HG02571 (cell line): ENCODE data around the gene CDKN2B.
"Not testable (repeated sequence)": the region's sequence is repeated elsewhere in the genome, so short reads cannot be mapped to it uniquely, and the experiment has no call there.

Source experiments
- ATAC-seq: cut with Tn5 transposase; IDR thresholded peaks from one replicate; pipeline ENCODE4 v1.9.1; 2021; ENCODE audit warnings: mild to moderate bottlenecking, moderate library complexity; ENCODE audit not compliant: unreplicated experiment

Gene CDKN2B

DNA sequence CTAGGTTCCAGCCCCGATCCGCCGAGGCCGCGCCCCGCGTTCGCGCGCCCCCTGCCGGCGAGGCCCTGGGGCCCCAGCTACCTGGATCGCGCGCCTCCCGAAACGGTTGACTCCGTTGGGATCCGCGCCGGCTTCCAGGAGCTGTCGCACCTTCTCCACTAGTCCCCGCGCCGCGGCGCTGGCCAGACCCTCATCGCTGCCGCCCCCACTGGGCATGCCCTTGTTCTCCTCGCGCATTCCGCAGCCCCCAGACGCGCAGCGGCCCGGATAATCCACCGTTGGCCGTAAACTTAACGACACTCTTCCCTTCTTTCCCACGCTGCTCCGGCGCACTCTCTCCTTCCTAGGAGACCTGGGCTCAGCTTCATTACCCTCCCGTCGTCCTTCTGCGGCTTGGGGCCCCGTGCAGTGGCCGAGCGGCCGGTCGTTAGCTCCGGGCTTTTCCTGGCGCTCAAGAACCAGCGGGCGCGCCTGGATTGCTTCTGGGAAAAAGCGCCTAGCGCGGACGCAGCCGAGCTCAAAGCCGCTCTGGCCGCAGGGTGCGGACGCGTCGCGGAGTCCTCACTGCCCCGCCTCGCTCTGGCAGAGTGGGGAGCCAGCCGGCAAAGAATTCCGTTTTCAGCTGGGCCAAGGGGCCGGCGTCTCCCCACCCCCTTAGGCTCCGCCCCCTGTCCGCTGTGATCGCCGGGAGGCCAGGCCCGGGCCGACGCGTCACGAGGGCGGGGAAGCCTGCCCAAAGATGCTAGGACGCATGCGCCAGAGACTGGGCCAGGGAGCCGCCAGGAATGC, at the start of gene CDKN2B:
Gene CDKN2B (minus strand): TSS at position 589 of the 789 bp plus-strand sequence. CDS start 352 bp downstream, at position 237.
- ATAC-seq, result peak; percentile 96

GRCh38 chr9:22057972-22058371, 48.9 kb upstream of the CDKN2B start:
- not testable (repeated sequence) for ATAC-seq

DNA sequence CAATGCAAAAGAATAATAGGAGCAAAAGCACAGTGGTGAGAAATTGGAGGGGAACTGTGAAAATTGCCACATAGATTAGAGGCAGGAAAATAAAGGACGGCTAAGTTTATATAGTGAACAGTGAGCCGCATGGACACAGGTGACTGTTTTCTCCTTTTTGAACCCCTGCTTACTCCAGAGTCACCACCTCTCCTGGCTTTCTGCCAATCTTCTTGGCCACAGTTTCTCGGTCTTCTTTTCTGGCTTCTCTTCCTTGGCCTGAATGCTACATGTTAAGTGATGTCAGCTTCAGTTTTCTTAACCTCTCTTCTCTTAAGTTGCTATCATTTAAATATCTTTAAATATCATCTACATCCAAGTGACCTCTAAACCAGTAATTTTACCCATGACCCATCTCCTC, 47.3 kb upstream of the CDKN2B start:
- ATAC-seq, result no peak

- ATAC-seq, result no peak
Measured at GRCh38 chr9:22055090-22055489, 46.0 kb upstream of the CDKN2B start.

GRCh38 chr9:22054529-22054928, 45.4 kb upstream of the CDKN2B start:
- ATAC-seq, result no peak

DNA sequence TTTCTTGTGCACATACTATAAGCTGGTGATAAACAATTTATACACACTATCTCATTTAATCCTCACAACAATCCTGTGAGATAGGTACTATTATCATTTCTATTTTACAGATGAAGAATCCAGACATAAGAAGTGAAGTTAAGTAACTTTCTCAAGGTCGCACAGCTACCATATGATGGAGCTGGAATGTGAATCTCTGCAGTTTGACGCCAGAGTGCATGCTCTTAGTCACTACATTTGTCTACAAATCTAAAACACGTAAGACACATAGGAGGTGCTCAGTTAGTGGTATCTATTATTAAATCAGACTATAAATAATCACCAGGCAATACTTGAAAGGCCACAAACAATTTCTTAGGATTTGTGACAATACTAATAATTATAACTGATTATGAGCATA, 45.0 kb upstream of the CDKN2B start:
- no peak for ATAC-seq

- ATAC-seq, result no peak
Measured at GRCh38 chr9:22053178-22053577, 44.1 kb upstream of the CDKN2B start.

DNA sequence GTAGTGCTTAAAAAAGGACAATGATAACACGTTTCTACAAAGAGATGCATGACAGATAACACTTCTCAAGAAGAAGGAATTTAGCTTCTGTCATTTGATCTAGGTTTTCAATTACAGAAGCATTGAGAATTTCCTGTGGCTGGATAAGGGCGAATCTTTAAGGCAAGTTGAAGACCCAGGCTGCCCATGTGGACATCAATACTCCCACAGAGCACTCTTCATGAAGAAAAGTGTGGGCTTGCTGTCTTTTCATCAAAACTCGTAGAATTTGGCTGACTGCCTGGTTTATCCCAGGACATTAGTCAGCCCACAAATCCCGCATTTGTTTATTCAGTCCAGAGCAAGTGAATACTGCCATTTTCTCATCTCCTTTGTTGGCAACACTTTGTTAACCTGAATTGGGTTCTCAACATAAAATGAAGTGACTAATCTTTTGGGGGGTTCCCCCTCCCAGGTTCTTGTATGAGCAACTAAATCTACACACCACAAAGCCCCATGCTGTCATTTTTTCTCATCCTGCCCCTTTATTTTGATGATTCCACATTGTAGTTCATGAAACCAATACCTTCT, 43.4 kb upstream of the CDKN2B start:
- no peak for ATAC-seq

DNA sequence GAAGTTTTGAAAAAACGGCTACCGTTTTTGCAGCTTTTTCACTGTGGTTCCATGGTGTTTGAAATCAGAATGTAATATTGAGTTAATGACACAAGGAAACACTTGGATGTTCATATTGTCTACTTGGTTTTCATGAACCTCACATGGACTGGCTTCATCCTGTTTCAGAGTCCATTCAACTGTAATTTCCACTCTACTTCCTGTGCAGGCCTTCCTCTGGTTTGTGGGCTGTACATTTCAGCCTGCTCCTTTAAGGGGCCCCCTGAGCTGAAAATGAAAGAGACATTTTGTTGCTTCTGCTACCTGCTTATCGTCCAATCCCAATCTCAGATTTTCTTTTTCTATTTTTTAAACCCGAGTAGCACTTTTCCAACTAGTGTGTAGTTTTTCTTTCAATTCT, 41.8 kb upstream of the CDKN2B start:
- no peak for ATAC-seq

- no peak for ATAC-seq
Measured at GRCh38 chr9:22049411-22049810, 40.3 kb upstream of the CDKN2B start.

GRCh38 chr9:22047596-22047995, 38.5 kb upstream of the CDKN2B start:
- ATAC-seq, result no peak

DNA sequence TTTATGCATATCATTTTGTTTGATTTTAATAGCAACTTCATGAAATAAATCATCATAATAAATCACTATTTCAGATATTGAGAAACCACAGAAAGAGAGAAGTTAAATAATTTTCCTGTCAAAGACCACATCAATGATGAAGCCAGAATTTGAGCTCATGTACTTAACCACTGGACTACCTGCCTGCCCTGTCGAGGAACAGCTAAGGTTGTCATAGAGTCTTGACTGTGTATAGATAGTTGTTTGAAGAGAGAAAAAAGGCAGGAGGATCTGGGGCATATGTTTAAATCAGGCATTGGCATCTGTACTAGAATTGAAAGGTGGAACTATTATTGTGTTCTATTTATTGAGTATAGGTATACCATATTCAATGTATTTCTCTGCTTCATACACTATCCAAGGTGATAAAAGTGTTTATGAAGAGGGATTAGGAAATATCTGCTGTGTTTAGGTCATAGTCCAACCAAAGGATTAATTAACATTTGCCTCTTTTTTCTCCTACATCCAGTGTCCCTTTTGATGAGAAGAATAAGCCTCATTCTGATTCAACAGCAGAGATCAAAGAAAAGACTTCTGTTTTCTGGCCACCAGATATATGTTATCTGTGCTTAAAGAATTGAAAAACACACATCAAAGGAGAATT, 37.3 kb upstream of the CDKN2B start:
- no peak for ATAC-seq

- no peak for ATAC-seq
Measured at GRCh38 chr9:22045423-22045822, 36.3 kb upstream of the CDKN2B start.

DNA sequence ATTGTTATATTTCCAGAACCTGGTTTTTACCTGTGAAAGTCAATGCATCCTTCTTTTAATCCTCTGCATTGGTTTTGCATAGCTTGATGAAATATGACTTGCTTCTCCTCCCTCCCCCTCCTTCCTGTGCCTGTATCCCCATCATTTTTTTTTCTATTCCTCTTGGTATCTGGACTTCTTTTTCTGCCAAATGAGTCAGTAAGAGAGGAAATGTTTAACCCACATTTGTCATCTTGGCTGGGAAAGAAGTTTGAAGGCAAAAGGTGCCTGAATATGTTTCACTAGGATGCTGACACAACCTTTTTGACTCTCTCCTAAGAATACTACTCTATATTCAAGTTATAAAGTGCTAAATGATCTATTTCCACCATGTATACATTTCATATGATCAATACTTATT, 35.5 kb upstream of the CDKN2B start:
- no peak for ATAC-seq

- ATAC-seq, result no peak
Measured at GRCh38 chr9:22043928-22044327, 34.8 kb upstream of the CDKN2B start.

GRCh38 chr9:22041775-22042174, 32.7 kb upstream of the CDKN2B start:
- no peak for ATAC-seq

GRCh38 chr9:22041344-22041743, 32.2 kb upstream of the CDKN2B start:
- ATAC-seq, result no peak

- ATAC-seq, result no peak
Measured at GRCh38 chr9:22040760-22041159, 31.7 kb upstream of the CDKN2B start.

- no peak for ATAC-seq
Measured at GRCh38 chr9:22039258-22039657, 30.2 kb upstream of the CDKN2B start.

DNA sequence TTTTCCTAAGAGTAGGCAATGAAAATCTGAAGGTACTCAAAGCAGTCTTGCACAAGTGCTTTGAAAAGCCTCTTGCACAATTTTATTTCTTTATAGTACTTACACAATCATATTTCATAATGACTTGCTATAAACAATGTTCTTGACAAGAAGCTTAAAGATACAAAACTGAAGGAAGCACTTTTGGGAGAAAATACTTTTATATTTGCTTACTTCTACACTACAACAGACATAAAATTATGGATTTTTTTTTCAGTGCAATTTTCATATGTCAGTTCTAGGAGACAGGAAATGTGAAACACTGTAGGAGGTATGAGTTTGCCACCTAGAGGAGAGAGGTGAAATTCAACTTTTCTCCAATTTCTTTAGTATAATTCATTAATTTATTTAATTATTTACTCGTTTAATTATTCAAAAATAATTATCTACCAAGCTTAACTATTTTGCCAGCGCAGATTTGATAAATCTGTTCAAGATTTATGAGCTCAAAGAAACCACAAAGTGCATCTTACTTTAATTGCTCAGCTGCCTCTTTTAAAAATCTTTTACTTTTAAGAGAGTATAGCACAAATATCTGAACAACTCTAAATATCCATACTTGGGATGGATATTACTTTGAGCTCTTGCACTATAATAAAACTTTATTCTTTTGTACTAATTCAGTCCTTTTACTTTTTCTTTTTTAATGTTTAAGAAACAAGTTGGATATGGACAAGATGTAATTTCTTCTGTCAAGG, 29.0 kb upstream of the CDKN2B start:
- ATAC-seq, result no peak

DNA sequence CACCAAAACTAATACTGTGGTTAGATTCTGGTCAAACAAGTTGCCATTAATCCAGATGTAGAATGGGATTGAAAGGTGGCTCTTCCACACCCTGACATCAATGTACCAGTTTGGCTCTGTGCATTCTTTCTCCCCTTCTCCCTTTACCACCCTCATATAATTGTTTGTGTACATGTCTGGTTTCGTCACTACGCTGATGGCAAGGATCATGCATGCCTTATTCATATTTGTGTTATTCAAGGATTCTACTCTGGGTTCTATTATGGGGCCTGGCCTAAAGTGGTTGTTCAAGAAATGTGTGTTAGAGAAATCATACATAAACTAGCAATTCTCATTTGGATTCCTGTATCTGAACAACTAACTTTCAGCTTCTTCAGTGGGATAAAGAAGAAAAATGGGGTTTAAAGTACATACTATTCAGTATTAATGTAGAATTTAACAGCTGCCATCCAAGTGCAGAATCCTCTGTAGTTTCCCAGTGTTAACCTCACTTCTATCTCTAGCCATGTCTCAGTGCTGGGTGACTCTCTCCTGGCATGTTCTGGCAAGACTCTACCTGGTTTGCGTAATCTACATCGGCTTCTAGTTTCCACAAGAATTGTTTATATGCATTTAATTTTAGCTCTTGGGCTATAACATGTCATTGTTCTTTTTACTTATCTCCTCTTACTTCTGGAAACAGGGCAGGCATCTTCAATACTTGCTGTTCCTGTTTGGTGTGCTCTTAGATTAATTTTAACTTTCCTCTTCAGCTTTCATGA, 27.9 kb upstream of the CDKN2B start:
- ATAC-seq, result no peak
